Myometrial cell (primary cell): Measurements from ENCODE around the gene RNF227. TPM values are rescaled to one million over a fixed set of nuclear protein-coding genes. Genes with fewer than 3 reads are reported as not detected.

Experiments used
- total RNA-seq: library from RNA; depleted of rRNA; stranded (reverse); fragments of >200 nt; gene quantifications from 2 replicates; pipeline ENCODE4 v1.2.3, GENCODE V29; 2015

Gene RNF227
- total RNA-seq = 3.5 and 29.2 TPM in 2 replicates

GRCh38 chr17:7915611-7916384, at the start of gene RNF227:
RNF227 (minus strand) TSS chr17:7916289; CDS start chr17:7916195, 94 bp downstream.

GRCh38 chr17:7931709-7932482, 15.8 kb upstream of the RNF227 start, which contains the start of the genes CNTROB and TRAPPC1:
CNTROB (plus strand) TSS chr17:7932206; CDS start chr17:7933080, 874 bp downstream.
TRAPPC1 (minus strand) TSS chr17:7931946; CDS start chr17:7931829, 117 bp downstream.

GRCh38 chr17:7929158-7930023, 13.3 kb upstream of the RNF227 start, which contains the start of gene KCNAB3:
KCNAB3 (minus strand) TSS chr17:7929856; CDS start chr17:7929435, 421 bp downstream.

GRCh38 chr17:7888184-7888920, 27.7 kb downstream of the RNF227 start, which contains the start of gene CHD3:
CHD3 (plus strand) TSS chr17:7888789; CDS start chr17:7889001, 212 bp downstream.

Other genes starting within 250 kb of the RNF227 start
- 33.0 and 41.8 TPM in 2 replicates for gene TP53, start 228.8 kb downstream of the RNF227 start, total RNA-seq
- 16.7 and 18.8 TPM in 2 replicates for gene WRAP53, start 227.8 kb downstream of the RNF227 start, total RNA-seq
- gene EFNB3, start 211.1 kb downstream of the RNF227 start, total RNA-seq = 0.18 TPM in 1 of 2 replicates, not detected in the other
- gene DNAH2, start 198.5 kb downstream of the RNF227 start, total RNA-seq = 0.18 and 0.29 TPM in 2 replicates
- gene KDM6B, start 82.1 kb downstream of the RNF227 start, total RNA-seq = 0.86 and 0.89 TPM in 2 replicates
- gene TMEM88, start 61.2 kb downstream of the RNF227 start, total RNA-seq = 0.18 TPM in 1 of 2 replicates, not detected in the other
- gene NAA38, start 58.7 kb downstream of the RNF227 start, total RNA-seq = 118 and 152 TPM in 2 replicates
- gene CYB5D1, start 58.3 kb downstream of the RNF227 start, total RNA-seq = 4.3 and 11.3 TPM in 2 replicates
- gene CHD3, start 27.5 kb downstream of the RNF227 start, total RNA-seq = 76.4 and 84.2 TPM in 2 replicates
- gene KCNAB3, start 13.6 kb upstream of the RNF227 start, total RNA-seq = 0.58 and 1.2 TPM in 2 replicates
- gene TRAPPC1, start 15.7 kb upstream of the RNF227 start, total RNA-seq = 68.6 and 81.5 TPM in 2 replicates
- gene CNTROB, start 15.9 kb upstream of the RNF227 start, total RNA-seq = 30.3 and 35.7 TPM in 2 replicates
- 0.89 and 1.4 TPM in 2 replicates for gene GUCY2D, start 86.3 kb upstream of the RNF227 start, total RNA-seq
- 0.18 and 0.29 TPM in 2 replicates for gene ALOX15B, start 122.8 kb upstream of the RNF227 start, total RNA-seq
- gene ALOX12B, start 171.4 kb upstream of the RNF227 start, total RNA-seq = not detected in 2 replicates
- gene ALOXE3, start 202.2 kb upstream of the RNF227 start, total RNA-seq = 0.29 TPM in 1 of 2 replicates, not detected in the other
- gene HES7, start 207.8 kb upstream of the RNF227 start, total RNA-seq = 2.0 TPM in 1 of 2 replicates, not detected in the other
- gene PER1, start 236.1 kb upstream of the RNF227 start, total RNA-seq = 30.0 and 52.5 TPM in 2 replicates
- gene VAMP2, start 246.7 kb upstream of the RNF227 start, total RNA-seq = 4.0 and 6.2 TPM in 2 replicates